Keratinocyte (primary cell): ENCODE data around the gene SCN9A. TPM values are rescaled to one million over a fixed set of nuclear protein-coding genes. Genes with fewer than 3 reads are reported as not detected.

Experiments
- DNase-seq: peaks from one replicate; pipeline ENCODE4 v3.0.0-alpha.2; 2011; ENCODE audit warnings: low read depth, missing footprints, low spot score
- FAIRE-seq: peaks from 2 replicates; lab custom pipeline; 2011; peaks lifted over from hg19 to GRCh38; lab: Jason Lieb, UNC
- H2AFZ ChIP-seq: 2 replicates; pipeline ENCODE4 v1.6.0; 2012; ENCODE audit warnings: low read length, control low read depth, inconsistent platforms; ENCODE audit not compliant: control insufficient read depth
- H3K27ac ChIP-seq: 2 replicates; pipeline ENCODE4 v1.5.1; 2011; ENCODE audit warnings: low read length; ENCODE audit not compliant: control insufficient read depth, insufficient read depth
- H3K27me3 ChIP-seq: 3 replicates; pipeline ENCODE4 v1.6.0; 2011; ENCODE audit warnings: low read length; ENCODE audit not compliant: control insufficient read depth, insufficient read depth; ENCODE audit errors: extremely low read depth
- H3K36me3 ChIP-seq, 2 experiments: 2 replicates in 1 of 2; 3 replicates in 1 of 2; pipeline ENCODE4 v1.5.1; 2011; ENCODE audit warnings: low read length in 2 of 2, mild to moderate bottlenecking in 1 of 2; ENCODE audit not compliant: control insufficient read depth in 2 of 2, insufficient read depth in 2 of 2; ENCODE audit errors: extremely low read depth in 1 of 2
- H3K4me1 ChIP-seq: 3 replicates; pipeline ENCODE4 v1.5.1; 2011; ENCODE audit warnings: low read length; ENCODE audit not compliant: control insufficient read depth, insufficient read depth; ENCODE audit errors: extremely low read depth
- H3K4me2 ChIP-seq: 3 replicates; pipeline ENCODE4 v1.6.0; 2011; ENCODE audit warnings: low read depth, low read length; ENCODE audit not compliant: control insufficient read depth, insufficient read depth; ENCODE audit errors: extremely low read depth
- H3K4me3 ChIP-seq, 3 experiments: fragments of 200-600 bp in 1 of 3; sonication (generic) in 1 of 3; 2 replicates in 2 of 3; 3 replicates in 1 of 3; pipeline ENCODE4 v1.5.1; 2011 to 2016; ENCODE audit warnings: low read length in 3 of 3, mild to moderate bottlenecking in 3 of 3, control low read depth in 2 of 3, inconsistent platforms in 1 of 3, low read depth in 1 of 3, mixed read lengths in 1 of 3, mixed run types in 1 of 3, moderate library complexity in 1 of 3; ENCODE audit not compliant: control insufficient read depth in 2 of 3, insufficient read depth in 2 of 3; ENCODE audit errors: extremely low read depth in 1 of 3
- H3K79me2 ChIP-seq: 2 replicates; pipeline ENCODE4 v1.6.0; 2012; ENCODE audit warnings: low read length; ENCODE audit not compliant: control insufficient read depth, insufficient read depth
- H3K9ac ChIP-seq: 3 replicates; pipeline ENCODE4 v1.6.0; 2011; ENCODE audit warnings: low read length; ENCODE audit not compliant: control insufficient read depth, insufficient read depth; ENCODE audit errors: extremely low read depth
- H3K9me1 ChIP-seq: 3 replicates; pipeline ENCODE4 v1.6.0; 2011; ENCODE audit warnings: low read length; ENCODE audit not compliant: control insufficient read depth, insufficient read depth; ENCODE audit errors: extremely low read depth
- H3K9me3 ChIP-seq: 2 replicates; pipeline ENCODE4 v1.5.1; 2012; ENCODE audit warnings: low read depth, low read length; ENCODE audit not compliant: control insufficient read depth
- H4K20me1 ChIP-seq: 3 replicates; pipeline ENCODE4 v1.6.0; 2011; ENCODE audit warnings: low read length; ENCODE audit not compliant: control insufficient read depth, insufficient read depth; ENCODE audit errors: extremely low read depth
- EZH2 ChIP-seq: IDR thresholded peaks from one replicate; pipeline ENCODE4 v1.6.1; 2012; ENCODE audit warnings: inconsistent platforms, mild to moderate bottlenecking, low read length, moderate library complexity
- dilution Hi-C: fragments of 300-500 bp; cut with MboI; formaldehyde crosslinking; loops from one replicate; pipeline ENCODE4 v1.7.0; 2020; ENCODE audit warnings: low sequenced_read_pairs; ENCODE audit not compliant: extremely low pct_ligation_motif_present
- polyA plus RNA-seq, 5 experiments: library from polyadenylated mRNA; depleted of rRNA in 3 of 5; stranded (reverse) in 3 of 5; stranded (forward) in 1 of 5; unstranded in 1 of 5; fragments of >200 nt; gene quantifications; 1 replicate in 1 of 5; 2 replicates in 3 of 5; 3 replicates in 1 of 5; pipeline versions ENCODE4 v1.2.1 to v1.2.3, GENCODE V29; 2011 to 2012; ENCODE audit warnings: missing spikeins in 2 of 5, low read depth in 1 of 5, low replicate concordance in 1 of 5
- TF ChIP-seq, protein P1 (sequence below), 3 experiments: IDR thresholded peaks in 1 of 3; conservative IDR thresholded peaks in 1 of 3; optimal IDR thresholded peaks in 1 of 3; 2 replicates in 2 of 3; 3 replicates in 1 of 3; pipeline versions ENCODE3 to v1.5.1; 2011; ENCODE audit warnings: low read length in 3 of 3, mild to moderate bottlenecking in 3 of 3, moderate library complexity in 2 of 3, control low read depth in 1 of 3, inconsistent platforms in 1 of 3; ENCODE audit not compliant: insufficient read depth in 2 of 3; ENCODE audit errors: extremely low read depth in 1 of 3

SCN9A gene
- polyA plus RNA-seq, 1 donor (not counting 4 experiments of a cell fraction or from before 2014, with no cell fraction given) = 0.10 TPM

GRCh38 chr2:166372046-166372445 is 3.7 kb downstream of the SCN9A start:
- no peak for FAIRE-seq
- H3K9me3 ChIP-seq = no peaks in the 10 kb centered on the region
- H3K9me1 ChIP-seq = no peaks in the 10 kb centered on the region
- H3K4me2 ChIP-seq = no peak overlapping the region
- no peaks in the 10 kb centered on the region for H3K36me3 ChIP-seq
- H3K4me3 ChIP-seq = no peak overlapping the region
- no peaks in the 10 kb centered on the region for H4K20me1 ChIP-seq
- H3K9ac ChIP-seq = no peak overlapping the region
- TF ChIP-seq, protein P1, sequence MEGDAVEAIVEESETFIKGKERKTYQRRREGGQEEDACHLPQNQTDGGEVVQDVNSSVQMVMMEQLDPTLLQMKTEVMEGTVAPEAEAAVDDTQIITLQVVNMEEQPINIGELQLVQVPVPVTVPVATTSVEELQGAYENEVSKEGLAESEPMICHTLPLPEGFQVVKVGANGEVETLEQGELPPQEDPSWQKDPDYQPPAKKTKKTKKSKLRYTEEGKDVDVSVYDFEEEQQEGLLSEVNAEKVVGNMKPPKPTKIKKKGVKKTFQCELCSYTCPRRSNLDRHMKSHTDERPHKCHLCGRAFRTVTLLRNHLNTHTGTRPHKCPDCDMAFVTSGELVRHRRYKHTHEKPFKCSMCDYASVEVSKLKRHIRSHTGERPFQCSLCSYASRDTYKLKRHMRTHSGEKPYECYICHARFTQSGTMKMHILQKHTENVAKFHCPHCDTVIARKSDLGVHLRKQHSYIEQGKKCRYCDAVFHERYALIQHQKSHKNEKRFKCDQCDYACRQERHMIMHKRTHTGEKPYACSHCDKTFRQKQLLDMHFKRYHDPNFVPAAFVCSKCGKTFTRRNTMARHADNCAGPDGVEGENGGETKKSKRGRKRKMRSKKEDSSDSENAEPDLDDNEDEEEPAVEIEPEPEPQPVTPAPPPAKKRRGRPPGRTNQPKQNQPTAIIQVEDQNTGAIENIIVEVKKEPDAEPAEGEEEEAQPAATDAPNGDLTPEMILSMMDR (optimal IDR thresholded peaks at IDR 0.05 in 1 of 3, IDR thresholded peaks at IDR 0.05 in 1 of 3, conservative IDR thresholded peaks at IDR 0.05 in 1 of 3; ENCODE audit: extremely low read depth in 1 of 3, insufficient read depth in 2 of 3, low read length in 3 of 3) = no peak
- TF ChIP-seq EZH2 = no peak
- H3K27ac ChIP-seq = no peak overlapping the region
- H3K79me2 ChIP-seq = no peaks in the 10 kb centered on the region
- DNase-seq = no peak
- H3K4me1 ChIP-seq = peaks cover 6% of the 10 kb centered on the region
- H3K27me3 ChIP-seq = peaks cover 21% of the 10 kb centered on the region
- dilution Hi-C loops = no loop called here
- H2AFZ ChIP-seq = no peak overlapping the region

DNA sequence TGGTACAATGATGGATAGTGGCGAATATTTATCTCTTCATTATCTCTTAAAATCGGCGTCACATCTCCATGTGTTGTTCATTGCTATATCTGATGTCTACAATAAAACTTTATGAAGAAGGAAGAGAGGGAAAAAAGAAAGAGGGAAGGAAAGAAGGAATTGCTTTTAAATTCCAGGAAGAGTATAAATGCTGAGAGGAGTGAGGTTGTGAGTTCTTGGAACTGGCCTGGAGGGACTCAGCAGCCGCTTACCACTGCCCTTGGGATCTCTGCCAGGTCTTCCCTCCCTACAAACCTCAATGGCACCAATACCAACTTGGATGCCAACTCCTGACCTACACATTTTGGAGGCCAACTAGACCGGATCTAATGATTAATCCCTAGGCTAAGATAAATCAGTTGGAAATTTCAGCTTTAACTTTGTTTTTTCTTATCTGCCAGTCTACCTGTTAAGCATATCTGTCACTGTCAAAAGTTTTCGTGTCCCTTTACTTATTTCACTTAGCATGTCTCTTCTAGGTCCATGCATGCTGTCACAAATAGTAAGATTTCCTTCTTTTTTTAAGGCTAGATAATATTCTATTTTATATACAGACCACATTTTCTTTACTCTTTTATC is 9.8 kb downstream of the SCN9A start:
- H2AFZ ChIP-seq = no peak overlapping the region
- no peak overlapping the region for H3K9ac ChIP-seq
- no peaks in the 10 kb centered on the region for H3K79me2 ChIP-seq
- H3K36me3 ChIP-seq = no peaks in the 10 kb centered on the region
- no peak overlapping the region for H3K27ac ChIP-seq
- no peak for FAIRE-seq
- no peaks in the 10 kb centered on the region for H3K9me1 ChIP-seq
- H4K20me1 ChIP-seq = no peaks in the 10 kb centered on the region
- TF ChIP-seq EZH2 = no peak
- TF ChIP-seq, protein P1 (optimal IDR thresholded peaks at IDR 0.05 in 1 of 3, IDR thresholded peaks at IDR 0.05 in 1 of 3, conservative IDR thresholded peaks at IDR 0.05 in 1 of 3; ENCODE audit: extremely low read depth in 1 of 3, insufficient read depth in 2 of 3, low read length in 3 of 3) = no peak
- H3K4me1 ChIP-seq = no peaks in the 10 kb centered on the region
- dilution Hi-C loops = no loop called here
- no peaks in the 10 kb centered on the region for H3K27me3 ChIP-seq
- DNase-seq = no peak
- no peaks in the 10 kb centered on the region for H3K9me3 ChIP-seq
- no peak overlapping the region for H3K4me3 ChIP-seq
- no peak overlapping the region for H3K4me2 ChIP-seq
